Type B pancreatic cell (in vitro differentiated cells): ENCODE data around the gene FOXM1. TPM values are rescaled to one million over a fixed set of nuclear protein-coding genes. Genes with fewer than 3 reads are reported as not detected.
"Not testable (repeated sequence)": the region's sequence is repeated elsewhere in the genome, so short reads cannot be mapped to it uniquely, and the experiment has no call there.

Source experiments
- DNase-seq: peaks from one replicate; pipeline ENCODE4 v3.0.0; 2021; ENCODE audit warnings: mixed read lengths; ENCODE audit not compliant: unreplicated experiment; ENCODE audit errors: extremely low spot score
- H3K27ac Mint-ChIP-seq: 2 replicates; pipeline ENCODE4 v1.8.0; 2021; ENCODE audit warnings: mild to moderate bottlenecking, mixed read lengths
- H3K27me3 Mint-ChIP-seq: 2 replicates; pipeline ENCODE4 v1.8.0; 2021; ENCODE audit warnings: mixed read lengths
- H3K36me3 Mint-ChIP-seq: 2 replicates; pipeline ENCODE4 v1.8.0; 2021; ENCODE audit warnings: mixed read lengths
- H3K4me1 Mint-ChIP-seq: one replicate; pipeline ENCODE4 v1.8.0; 2021; ENCODE audit warnings: mixed read lengths; ENCODE audit not compliant: unreplicated experiment
- H3K4me3 Mint-ChIP-seq: 2 replicates; pipeline ENCODE4 v1.8.0; 2021; ENCODE audit warnings: mild to moderate bottlenecking, mixed read lengths
- H3K9me3 Mint-ChIP-seq: 2 replicates; pipeline ENCODE4 v1.8.0; 2021; ENCODE audit warnings: mixed read lengths
- CTCF ChIP-seq: fragments of 200-600 bp; sonication (generic); conservative IDR thresholded peaks from 2 replicates; pipeline ENCODE4 v1.5.0; 2021; ENCODE audit warnings: antibody characterized with exemption, mild to moderate bottlenecking
- total RNA-seq: library from RNA; stranded (reverse); gene quantifications from 2 replicates; pipeline ENCODE4 v1.2.1, GENCODE V29; 2021; ENCODE audit warnings: low replicate concordance

FOXM1 gene
- total RNA-seq, 1 donor from 2014 or later, result 68.6 TPM

- peaks cover 13% of the 10 kb centered on the region for H3K4me1 Mint-ChIP-seq
- H3K27ac Mint-ChIP-seq, result peak overlapping the region; percentile 99
- TF ChIP-seq CTCF, result no peak
- peak overlapping the region; percentile 97 for H3K4me3 Mint-ChIP-seq
- H3K36me3 Mint-ChIP-seq, result peaks cover 28% of the 10 kb centered on the region
- no peak for DNase-seq
- H3K27me3 Mint-ChIP-seq, result no peaks in the 10 kb centered on the region
- H3K9me3 Mint-ChIP-seq, result no peaks in the 10 kb centered on the region
Measured at GRCh38 chr12:2877953-2878732, 1.2 kb upstream of the FOXM1 start.

DNA sequence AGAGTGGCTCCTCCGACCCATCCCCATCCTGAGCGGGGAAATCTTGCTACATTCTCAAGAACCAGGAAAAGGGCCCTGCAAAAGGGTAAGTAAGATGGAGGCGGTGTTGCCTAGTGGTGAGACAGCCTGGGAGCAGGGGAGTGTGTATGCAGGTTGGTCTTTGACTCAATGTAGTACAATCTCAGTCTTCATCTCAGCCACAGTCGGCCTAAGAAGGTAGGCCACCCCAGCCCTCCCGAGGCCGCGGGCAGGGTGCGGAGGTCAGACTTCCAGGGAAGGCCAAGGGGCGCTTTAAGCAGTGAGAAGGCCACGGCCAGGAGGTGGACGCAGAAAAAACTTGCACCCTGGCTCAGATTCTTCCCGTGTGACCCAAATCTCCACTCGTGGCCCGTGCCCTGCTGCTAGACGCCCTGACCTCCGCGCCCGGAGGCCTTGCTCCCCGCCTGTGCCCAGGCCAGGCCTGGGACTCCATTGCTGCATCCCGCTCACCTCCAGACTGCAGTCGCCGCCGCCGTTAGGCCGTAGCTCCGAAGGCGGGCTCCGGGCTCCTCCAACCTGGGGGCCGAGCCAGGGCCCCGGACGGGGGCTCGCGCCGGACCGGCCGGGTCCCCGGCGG is 435 bp downstream of the FOXM1 start:
- no peak for DNase-seq
- peaks cover 24% of the 10 kb centered on the region for H3K36me3 Mint-ChIP-seq
- H3K4me1 Mint-ChIP-seq, result peaks cover 13% of the 10 kb centered on the region
- H3K4me3 Mint-ChIP-seq, result peak overlapping the region; percentile 82
- H3K27ac Mint-ChIP-seq, result peak overlapping the region; percentile 62
- no peaks in the 10 kb centered on the region for H3K9me3 Mint-ChIP-seq
- TF ChIP-seq CTCF, result no peak
- no peaks in the 10 kb centered on the region for H3K27me3 Mint-ChIP-seq

- not testable (repeated sequence) for H3K9me3 Mint-ChIP-seq, H3K4me3 Mint-ChIP-seq, H3K27me3 Mint-ChIP-seq, H3K27ac Mint-ChIP-seq, DNase-seq, H3K4me1 Mint-ChIP-seq
- H3K36me3 Mint-ChIP-seq, result peaks cover 14% of the 10 kb centered on the region
Measured at GRCh38 chr12:2868986-2869632, 7.9 kb downstream of the FOXM1 start.

DNA sequence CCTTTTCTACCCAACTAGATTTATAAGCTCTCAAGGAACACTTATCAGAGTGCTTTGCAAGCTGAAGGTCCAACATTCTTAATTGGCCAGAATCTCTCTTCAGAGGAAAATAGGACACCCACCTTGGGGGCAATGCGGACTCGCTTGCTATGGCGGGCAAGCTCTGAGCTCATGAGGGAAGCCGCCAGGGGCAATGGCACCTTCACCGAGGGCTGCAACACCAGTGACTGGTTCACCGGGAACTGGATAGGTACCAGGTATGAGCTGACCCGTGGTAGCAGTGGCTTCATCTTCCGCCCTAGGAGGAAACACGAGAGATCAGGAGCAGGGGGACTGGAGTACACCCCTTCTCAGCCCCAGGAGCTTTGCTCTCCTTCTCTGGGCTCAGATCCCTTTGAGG is 12.8 kb downstream of the FOXM1 start:
- no peak overlapping the region for H3K27ac Mint-ChIP-seq
- no peaks in the 10 kb centered on the region for H3K27me3 Mint-ChIP-seq
- H3K4me3 Mint-ChIP-seq, result no peak overlapping the region
- H3K9me3 Mint-ChIP-seq, result no peaks in the 10 kb centered on the region
- TF ChIP-seq CTCF, result no peak
- H3K4me1 Mint-ChIP-seq, result no peaks in the 10 kb centered on the region
- DNase-seq, result no peak
- peaks cover 35% of the 10 kb centered on the region for H3K36me3 Mint-ChIP-seq

DNA sequence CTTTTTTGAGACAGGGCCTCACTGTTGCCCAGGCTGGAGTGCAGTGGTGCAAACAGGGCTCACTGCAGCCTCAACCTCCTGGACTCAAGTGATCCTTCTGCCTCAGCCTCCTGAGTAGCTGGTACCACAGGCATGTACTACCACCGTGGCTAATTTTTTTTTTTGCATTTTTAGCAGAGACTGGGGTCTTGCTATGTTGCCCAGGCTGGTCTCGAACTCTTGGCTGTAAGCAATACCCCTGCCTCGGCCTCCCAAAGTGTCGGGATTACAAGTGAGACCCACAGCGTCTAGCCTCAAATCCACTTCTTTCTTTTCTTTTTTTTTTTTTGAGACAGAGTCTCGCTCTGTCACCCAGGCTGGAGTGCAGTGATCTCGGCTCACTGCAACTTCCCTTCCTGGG is 13.6 kb downstream of the FOXM1 start:
- H3K27me3 Mint-ChIP-seq, H3K4me1 Mint-ChIP-seq, H3K9me3 Mint-ChIP-seq, DNase-seq, H3K4me3 Mint-ChIP-seq, H3K27ac Mint-ChIP-seq: not testable (repeated sequence)
- peaks cover 37% of the 10 kb centered on the region for H3K36me3 Mint-ChIP-seq

DNA sequence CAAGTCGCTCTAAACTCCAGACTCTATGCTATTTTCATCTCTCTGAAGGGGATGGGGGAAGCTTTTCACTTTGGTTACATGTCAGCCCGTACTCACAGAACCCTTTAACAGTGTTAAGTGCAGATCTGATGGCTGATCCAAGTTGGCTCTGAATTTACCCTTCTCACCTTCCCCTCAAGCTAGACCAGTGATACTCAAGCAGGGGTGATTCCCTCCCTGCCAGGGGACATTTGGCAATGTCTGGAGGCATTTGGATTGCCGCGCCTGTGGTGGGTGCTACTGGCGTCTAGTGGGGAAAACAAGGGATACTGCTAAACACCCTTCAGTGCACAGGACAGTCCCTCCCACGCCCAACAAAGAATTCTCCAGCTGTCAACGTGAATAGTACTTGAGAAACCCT is 14.1 kb downstream of the FOXM1 start:
- Mint-ChIP-seq H3K4me1 (no peaks in the 10 kb centered on the region), H3K4me3 (no peak overlapping the region), H3K27me3 (no peaks in the 10 kb centered on the region), H3K9me3 (no peaks in the 10 kb centered on the region), H3K36me3 (peaks cover 34% of the 10 kb centered on the region), H3K27ac (no peak overlapping the region)
- TF ChIP-seq CTCF, result no peak
- DNase-seq, result no peak
